Astrocyte (in vitro differentiated cells and primary cell): ENCODE measurements around the gene PRR23B. TPM values are rescaled to one million over a fixed set of nuclear protein-coding genes. Genes with fewer than 3 reads are reported as not detected.

ENCODE experiments used
- DNase-seq: peaks from one replicate; pipeline ENCODE4 v3.0.0-alpha.2; 2010; ENCODE audit warnings: low read depth
- FAIRE-seq: peaks from 2 replicates; lab custom pipeline; 2011; peaks lifted over from hg19 to GRCh38; lab: Jason Lieb, UNC
- H2AFZ ChIP-seq: 2 replicates; pipeline ENCODE4 v1.6.0; 2012; ENCODE audit warnings: low read depth, low read length, inconsistent platforms
- H3K27ac ChIP-seq: 2 replicates; pipeline ENCODE4 v1.5.1; 2011; ENCODE audit warnings: low read depth, low read length, inconsistent platforms
- H3K27me3 ChIP-seq: 2 replicates; pipeline ENCODE4 v1.6.0; 2011; ENCODE audit warnings: low read length, inconsistent platforms; ENCODE audit not compliant: insufficient read depth
- H3K36me3 ChIP-seq: 2 replicates; pipeline ENCODE4 v1.5.1; 2011; ENCODE audit warnings: low read length, inconsistent platforms; ENCODE audit not compliant: insufficient read depth
- H3K4me1 ChIP-seq: 2 replicates; pipeline ENCODE4 v1.5.1; 2011; ENCODE audit warnings: low read length, inconsistent platforms; ENCODE audit not compliant: insufficient read depth
- H3K4me2 ChIP-seq: 2 replicates; pipeline ENCODE4 v1.6.0; 2012; ENCODE audit warnings: low read length, inconsistent platforms
- H3K4me3 ChIP-seq: 2 replicates; pipeline ENCODE4 v1.5.1; 2011; ENCODE audit warnings: low read depth, mild to moderate bottlenecking, low read length, inconsistent platforms; ENCODE audit not compliant: insufficient read depth
- H3K79me2 ChIP-seq: 2 replicates; pipeline ENCODE4 v1.6.0; 2012; ENCODE audit warnings: mild to moderate bottlenecking, low read length, inconsistent platforms; ENCODE audit not compliant: insufficient read depth
- H3K9ac ChIP-seq: 2 replicates; pipeline ENCODE4 v1.6.0; 2012; ENCODE audit warnings: mild to moderate bottlenecking, low read length, inconsistent platforms
- H3K9me3 ChIP-seq: 2 replicates; pipeline ENCODE4 v1.5.1; 2012; ENCODE audit warnings: low read depth, mild to moderate bottlenecking, low read length, inconsistent platforms; ENCODE audit not compliant: insufficient read depth
- H4K20me1 ChIP-seq: 2 replicates; pipeline ENCODE4 v1.6.0; 2012; ENCODE audit warnings: low read length, inconsistent platforms; ENCODE audit not compliant: insufficient read depth
- H3K27ac Mint-ChIP-seq: one replicate; pipeline ENCODE4 v1.8.0; 2021; ENCODE audit warnings: mild to moderate bottlenecking, mixed read lengths; ENCODE audit not compliant: unreplicated experiment
- H3K27me3 Mint-ChIP-seq: one replicate; pipeline ENCODE4 v1.8.0; 2021; ENCODE audit warnings: low read depth, mixed read lengths; ENCODE audit not compliant: unreplicated experiment
- H3K36me3 Mint-ChIP-seq: one replicate; pipeline ENCODE4 v1.8.0; 2021; ENCODE audit warnings: low read depth, mixed read lengths; ENCODE audit not compliant: unreplicated experiment
- H3K4me1 Mint-ChIP-seq: one replicate; pipeline ENCODE4 v1.8.0; 2021; ENCODE audit warnings: low read depth, mixed read lengths; ENCODE audit not compliant: unreplicated experiment
- H3K4me3 Mint-ChIP-seq: one replicate; pipeline ENCODE4 v1.8.0; 2021; ENCODE audit warnings: mild to moderate bottlenecking, moderate library complexity, mixed read lengths; ENCODE audit not compliant: unreplicated experiment
- H3K9me3 Mint-ChIP-seq: one replicate; pipeline ENCODE4 v1.8.0; 2021; ENCODE audit warnings: mild to moderate bottlenecking, mixed read lengths; ENCODE audit not compliant: unreplicated experiment
- EZH2 ChIP-seq: IDR thresholded peaks from 2 replicates; pipeline ENCODE4 v1.6.1; 2012; ENCODE audit warnings: mild to moderate bottlenecking, low read length, inconsistent platforms; ENCODE audit not compliant: insufficient read depth
- total RNA-seq: library from RNA; stranded (reverse); gene quantifications from 2 replicates; pipeline ENCODE4 v1.2.1, GENCODE V29; 2021
- TF ChIP-seq, protein P1 (sequence below): IDR thresholded peaks from 2 replicates; pipeline ENCODE4 v1.5.1; 2011; ENCODE audit warnings: low read depth, mild to moderate bottlenecking, inconsistent platforms, low read length, moderate library complexity; ENCODE audit not compliant: insufficient read depth

PRR23B gene
- total RNA-seq, 1 donor from 2014 or later: not detected

DNA sequence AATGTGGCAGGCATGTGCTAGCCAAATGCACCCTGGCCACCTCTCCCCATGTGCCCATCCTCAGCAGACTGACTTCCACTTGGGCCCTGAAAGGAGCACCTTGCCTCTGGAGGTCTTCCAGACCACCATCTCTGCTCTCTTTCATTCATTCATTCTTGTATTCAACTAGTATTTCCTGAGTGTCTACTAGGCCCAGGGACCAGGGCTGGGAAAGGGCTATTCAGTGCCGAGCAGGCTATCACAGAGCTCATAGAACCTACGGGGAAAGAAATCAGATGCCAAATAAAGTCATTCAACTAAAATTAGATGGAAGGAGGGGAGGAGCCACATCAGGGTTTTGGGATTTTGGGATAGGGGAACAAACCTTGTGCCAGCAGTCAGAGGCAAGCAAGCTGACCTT is 33.5 kb downstream of the PRR23B start:
- DNase-seq (no peak), FAIRE-seq (no peak)
- Mint-ChIP-seq H3K27me3 (peaks cover 46% of the 10 kb centered on the region), H3K4me1 (no peaks in the 10 kb centered on the region), H3K4me3 (no peak overlapping the region), H3K27ac (no peak overlapping the region), H3K9me3 (peaks cover 2% of the 10 kb centered on the region), H3K36me3 (no peaks in the 10 kb centered on the region)
- Histone ChIP-seq H3K27me3 (no peaks in the 10 kb centered on the region), H3K79me2 (no peaks in the 10 kb centered on the region), H3K9ac (no peak overlapping the region), H3K27ac (no peak overlapping the region), H4K20me1 (no peaks in the 10 kb centered on the region), H3K4me1 (no peaks in the 10 kb centered on the region), H3K9me3 (no peaks in the 10 kb centered on the region), H3K4me2 (no peak overlapping the region), H3K4me3 (no peak overlapping the region), H3K36me3 (no peaks in the 10 kb centered on the region), H2AFZ (no peak overlapping the region)
- no peak for TF ChIP-seq EZH2
- TF ChIP-seq, protein P1, sequence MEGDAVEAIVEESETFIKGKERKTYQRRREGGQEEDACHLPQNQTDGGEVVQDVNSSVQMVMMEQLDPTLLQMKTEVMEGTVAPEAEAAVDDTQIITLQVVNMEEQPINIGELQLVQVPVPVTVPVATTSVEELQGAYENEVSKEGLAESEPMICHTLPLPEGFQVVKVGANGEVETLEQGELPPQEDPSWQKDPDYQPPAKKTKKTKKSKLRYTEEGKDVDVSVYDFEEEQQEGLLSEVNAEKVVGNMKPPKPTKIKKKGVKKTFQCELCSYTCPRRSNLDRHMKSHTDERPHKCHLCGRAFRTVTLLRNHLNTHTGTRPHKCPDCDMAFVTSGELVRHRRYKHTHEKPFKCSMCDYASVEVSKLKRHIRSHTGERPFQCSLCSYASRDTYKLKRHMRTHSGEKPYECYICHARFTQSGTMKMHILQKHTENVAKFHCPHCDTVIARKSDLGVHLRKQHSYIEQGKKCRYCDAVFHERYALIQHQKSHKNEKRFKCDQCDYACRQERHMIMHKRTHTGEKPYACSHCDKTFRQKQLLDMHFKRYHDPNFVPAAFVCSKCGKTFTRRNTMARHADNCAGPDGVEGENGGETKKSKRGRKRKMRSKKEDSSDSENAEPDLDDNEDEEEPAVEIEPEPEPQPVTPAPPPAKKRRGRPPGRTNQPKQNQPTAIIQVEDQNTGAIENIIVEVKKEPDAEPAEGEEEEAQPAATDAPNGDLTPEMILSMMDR: no peak

DNA sequence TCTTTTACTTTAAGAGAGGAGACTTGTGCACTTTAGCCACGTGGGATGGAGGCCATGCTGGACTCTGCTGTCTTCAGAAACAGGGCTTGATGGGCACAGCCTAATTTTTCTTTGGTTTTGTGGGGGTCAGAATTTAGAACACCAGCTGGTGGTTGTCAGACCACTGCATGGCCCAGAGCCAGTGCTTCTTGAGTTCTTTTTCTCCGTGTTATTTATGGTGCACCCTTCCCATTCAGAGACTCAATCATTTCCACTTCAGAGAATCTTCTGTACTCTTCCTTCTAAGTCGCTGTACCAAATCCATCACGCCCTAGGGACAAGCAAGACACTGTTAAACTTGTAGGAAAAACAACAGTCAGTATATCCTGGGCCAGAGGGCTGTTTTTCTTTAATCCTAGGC is 34.8 kb downstream of the PRR23B start:
- H2AFZ ChIP-seq: no peak overlapping the region
- H3K4me3 ChIP-seq: no peak overlapping the region
- H3K9ac ChIP-seq: no peak overlapping the region
- Mint-ChIP-seq H3K27me3 (peaks cover 49% of the 10 kb centered on the region), H3K4me1 (no peaks in the 10 kb centered on the region), H3K4me3 (no peak overlapping the region), H3K27ac (no peak overlapping the region), H3K9me3 (peaks cover 2% of the 10 kb centered on the region), H3K36me3 (no peaks in the 10 kb centered on the region)
- no peak for DNase-seq
- no peaks in the 10 kb centered on the region for H3K36me3 ChIP-seq
- no peak overlapping the region for H3K27ac ChIP-seq
- H3K27me3 ChIP-seq: no peaks in the 10 kb centered on the region
- H3K79me2 ChIP-seq: no peaks in the 10 kb centered on the region
- H3K4me1 ChIP-seq: no peaks in the 10 kb centered on the region
- H3K4me2 ChIP-seq: no peak overlapping the region
- no peak for TF ChIP-seq EZH2
- TF ChIP-seq, protein P1: no peak
- FAIRE-seq: no peak
- no peaks in the 10 kb centered on the region for H3K9me3 ChIP-seq
- no peaks in the 10 kb centered on the region for H4K20me1 ChIP-seq

DNA sequence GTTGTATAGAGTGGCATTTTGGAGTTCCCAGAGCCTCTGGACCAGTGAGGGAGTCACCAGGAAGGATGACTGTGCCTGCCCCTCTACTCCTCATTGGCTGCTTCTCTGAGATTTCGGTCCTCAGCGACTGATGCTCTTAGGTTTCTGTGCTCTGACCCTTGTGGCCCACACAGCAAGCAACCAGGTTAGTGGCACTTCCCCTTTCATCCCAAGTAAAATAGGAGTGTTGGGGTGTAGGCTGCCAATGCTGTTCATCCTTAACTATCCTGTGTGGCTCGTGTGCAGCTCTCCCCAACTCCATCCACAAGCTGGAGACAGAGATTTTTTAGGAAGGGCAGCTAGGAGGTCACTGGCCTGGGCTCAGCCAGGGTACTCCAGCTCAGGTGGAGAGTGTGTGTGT is 35.9 kb downstream of the PRR23B start:
- Histone ChIP-seq H3K9me3 (no peaks in the 10 kb centered on the region), H3K4me2 (no peak overlapping the region), H4K20me1 (no peaks in the 10 kb centered on the region), H3K27me3 (no peaks in the 10 kb centered on the region), H3K27ac (no peak overlapping the region), H2AFZ (no peak overlapping the region), H3K79me2 (no peaks in the 10 kb centered on the region), H3K4me1 (no peaks in the 10 kb centered on the region), H3K4me3 (no peak overlapping the region), H3K9ac (no peak overlapping the region), H3K36me3 (no peaks in the 10 kb centered on the region)
- Mint-ChIP-seq H3K27ac (no peak overlapping the region), H3K9me3 (peaks cover 2% of the 10 kb centered on the region), H3K36me3 (no peaks in the 10 kb centered on the region), H3K4me3 (no peak overlapping the region), H3K4me1 (no peaks in the 10 kb centered on the region), H3K27me3 (peaks cover 54% of the 10 kb centered on the region)
- DNase-seq: no peak
- FAIRE-seq: no peak
- TF ChIP-seq EZH2: no peak
- TF ChIP-seq, protein P1: no peak
